Activated T-helper 1 cell treated with anti-CD3 and anti-CD28 coated beads, Interleukin-12 subunit alpha, Interleukin-12 subunit beta, Interleukin-2, Interleukin-4 antibody, amounts not matched to agents 30 ng/mL and 10 ng/mL and 1 ng/mL, durations not matched to agents 14 hours and 24 hours and 36 hours (primary cell): ENCODE data around the gene CCDC178. TPM values are rescaled to one million over a fixed set of nuclear protein-coding genes. Genes with fewer than 3 reads are reported as not detected.

Source experiments
- total RNA-seq: library from RNA; stranded (reverse); gene quantifications from 2 replicates; pipeline ENCODE4 v1.2.3, GENCODE V29; 2022

Gene CCDC178
- total RNA-seq, 1 donor from 2014 or later = not detected

Other genes starting within 250 kb of the CCDC178 start
- gene ASXL3, start 137.5 kb upstream of the CCDC178 start, total RNA-seq = not detected in 2 replicates